ENCODE results near the gene MYO7B.

MYO7B gene

GRCh38 chr2:127561371-127561770, 25.9 kb downstream of the MYO7B start:
- Histone ChIP-seq H4K8ac (ENCODE audit: low read depth, low read length) (no peak overlapping the region), H4K91ac (ENCODE audit: low read depth, low read length, poor library complexity) (no peak overlapping the region), H3K27me3 (ENCODE audit: control insufficient read depth in 3 of 3, insufficient read depth in 3 of 3, low read depth in 1 of 3, low read length in 3 of 3) (peaks cover 0 to 34% (median 0%) of the 10 kb centered on the region in 3 experiments), H3K4me1 (ENCODE audit: control insufficient read depth in 2 of 2, insufficient read depth in 1 of 2, low read depth in 1 of 2, low read length in 2 of 2) (peaks cover 0 to 1% of the 10 kb centered on the region in 2 donors), H3K4me3 (ENCODE audit: low read length in 2 of 2) (no peak overlapping the region), H3K36me3 (replicated peaks in 1 of 2; ENCODE audit: control insufficient read depth in 2 of 2, insufficient read depth in 2 of 2, low read length in 2 of 2) (no peaks in the 10 kb centered on the region), H3K9me3 (replicated peaks in 1 of 2; ENCODE audit: control insufficient read depth in 2 of 2, insufficient read depth in 1 of 2, low read depth in 1 of 2, low read length in 2 of 2) (no peaks in the 10 kb centered on the region), H3K4ac (ENCODE audit: low read length) (no peak overlapping the region), H2BK15ac (ENCODE audit: low read length) (no peak overlapping the region), H2AFZ (ENCODE audit: low read length) (no peak overlapping the region), H2AK5ac (ENCODE audit: low read depth, low read length) (peak overlapping the region; percentile 37), H3K79me1 (ENCODE audit: low read depth, low read length) (no peaks in the 10 kb centered on the region), H2BK5ac (ENCODE audit: low read length) (no peak overlapping the region), H2BK12ac (ENCODE audit: low read length) (no peak overlapping the region), H3K18ac (ENCODE audit: low read length) (no peak overlapping the region), H3K27ac (replicated peaks; ENCODE audit: low read length) (no peak overlapping the region), H2BK120ac (ENCODE audit: low read depth, low read length) (no peak overlapping the region), H3K9ac (ENCODE audit: low read depth, low read length, poor library complexity) (no peak overlapping the region), H3K4me2 (ENCODE audit: insufficient read depth, low read length, poor library complexity, severe bottlenecking) (no peak overlapping the region), H3K23ac (ENCODE audit: low read depth, low read length, poor library complexity) (no peak overlapping the region), H3K14ac (ENCODE audit: low read length) (no peak overlapping the region)
- no peak for DNase-seq (ENCODE audit: low spot score)
- no CpG with 5 or more reads among the region's 8 CpGs for WGBS, 2 donors (ENCODE audit: extremely low coverage in 2 of 2, insufficient read length in 2 of 2, insufficient replicate concordance in 1 of 2)

GRCh38 chr2:127562936-127563335, 27.5 kb downstream of the MYO7B start:
- Histone ChIP-seq H3K14ac (ENCODE audit: low read length) (no peak overlapping the region), H2AFZ (ENCODE audit: low read length) (no peak overlapping the region), H3K4me3 (ENCODE audit: low read length in 2 of 2) (no peak overlapping the region), H2BK12ac (ENCODE audit: low read length) (no peak overlapping the region), H3K36me3 (replicated peaks in 1 of 2; ENCODE audit: control insufficient read depth in 2 of 2, insufficient read depth in 2 of 2, low read length in 2 of 2) (no peaks in the 10 kb centered on the region), H2BK5ac (ENCODE audit: low read length) (no peak overlapping the region), H2AK5ac (ENCODE audit: low read depth, low read length) (no peak overlapping the region), H2BK120ac (ENCODE audit: low read depth, low read length) (no peak overlapping the region), H3K27me3 (ENCODE audit: control insufficient read depth in 3 of 3, insufficient read depth in 3 of 3, low read depth in 1 of 3, low read length in 3 of 3) (peaks cover 0 to 42% (median 0%) of the 10 kb centered on the region in 3 experiments), H3K4me1 (ENCODE audit: control insufficient read depth in 2 of 2, insufficient read depth in 1 of 2, low read depth in 1 of 2, low read length in 2 of 2) (peaks cover 0 to 1% of the 10 kb centered on the region in 2 donors), H3K4ac (ENCODE audit: low read length) (no peak overlapping the region), H3K18ac (ENCODE audit: low read length) (no peak overlapping the region), H4K91ac (ENCODE audit: low read depth, low read length, poor library complexity) (no peak overlapping the region), H3K4me2 (ENCODE audit: insufficient read depth, low read length, poor library complexity, severe bottlenecking) (no peak overlapping the region), H2BK15ac (ENCODE audit: low read length) (no peak overlapping the region), H3K9me3 (replicated peaks in 1 of 2; ENCODE audit: control insufficient read depth in 2 of 2, insufficient read depth in 1 of 2, low read depth in 1 of 2, low read length in 2 of 2) (no peaks in the 10 kb centered on the region), H3K23ac (ENCODE audit: low read depth, low read length, poor library complexity) (no peak overlapping the region), H3K79me1 (ENCODE audit: low read depth, low read length) (no peaks in the 10 kb centered on the region), H3K9ac (ENCODE audit: low read depth, low read length, poor library complexity) (no peak overlapping the region), H4K8ac (ENCODE audit: low read depth, low read length) (no peak overlapping the region), H3K27ac (replicated peaks; ENCODE audit: low read length) (no peak overlapping the region)
- no peak for DNase-seq (ENCODE audit: low spot score)
- WGBS, 2 donors (ENCODE audit: extremely low coverage in 2 of 2, insufficient read length in 2 of 2, insufficient replicate concordance in 1 of 2) = no CpG with 5 or more reads among the region's 2 CpGs

- Histone ChIP-seq H4K91ac (ENCODE audit: low read depth, low read length, poor library complexity) (no peak overlapping the region), H2BK120ac (ENCODE audit: low read depth, low read length) (no peak overlapping the region), H3K9me3 (replicated peaks in 1 of 2; ENCODE audit: control insufficient read depth in 2 of 2, insufficient read depth in 1 of 2, low read depth in 1 of 2, low read length in 2 of 2) (no peaks in the 10 kb centered on the region), H4K8ac (ENCODE audit: low read depth, low read length) (no peak overlapping the region), H3K4me3 (ENCODE audit: low read length in 2 of 2) (no peak overlapping the region), H3K79me1 (ENCODE audit: low read depth, low read length) (no peaks in the 10 kb centered on the region), H3K23ac (ENCODE audit: low read depth, low read length, poor library complexity) (no peak overlapping the region), H2BK15ac (ENCODE audit: low read length) (no peak overlapping the region), H3K4me1 (ENCODE audit: control insufficient read depth in 2 of 2, insufficient read depth in 1 of 2, low read depth in 1 of 2, low read length in 2 of 2) (peaks cover 0 to 1% of the 10 kb centered on the region in 2 donors), H3K4ac (ENCODE audit: low read length) (no peak overlapping the region), H3K27me3 (ENCODE audit: control insufficient read depth in 3 of 3, insufficient read depth in 3 of 3, low read depth in 1 of 3, low read length in 3 of 3) (peaks cover 0 to 46% (median 0%) of the 10 kb centered on the region in 3 experiments), H3K18ac (ENCODE audit: low read length) (peak overlapping the region; percentile 29), H2BK5ac (ENCODE audit: low read length) (no peak overlapping the region), H3K4me2 (ENCODE audit: insufficient read depth, low read length, poor library complexity, severe bottlenecking) (no peak overlapping the region), H3K9ac (ENCODE audit: low read depth, low read length, poor library complexity) (no peak overlapping the region), H2AFZ (ENCODE audit: low read length) (no peak overlapping the region), H3K14ac (ENCODE audit: low read length) (peak overlapping the region; percentile 84), H3K27ac (replicated peaks; ENCODE audit: low read length) (no peak overlapping the region), H2BK12ac (ENCODE audit: low read length) (no peak overlapping the region), H3K36me3 (replicated peaks in 1 of 2; ENCODE audit: control insufficient read depth in 2 of 2, insufficient read depth in 2 of 2, low read length in 2 of 2) (no peaks in the 10 kb centered on the region), H2AK5ac (ENCODE audit: low read depth, low read length) (peak overlapping the region; percentile 16)
- DNase-seq (ENCODE audit: low spot score) = no peak
- no CpG with 5 or more reads among the region's 14 CpGs for WGBS, 2 donors (ENCODE audit: extremely low coverage in 2 of 2, insufficient read length in 2 of 2, insufficient replicate concordance in 1 of 2)
Observed at GRCh38 chr2:127563458-127564428, 28.3 kb downstream of the MYO7B start.
